ENCODE results near the gene DDX47. TPM values are rescaled to one million over a fixed set of nuclear protein-coding genes. Genes with fewer than 3 reads are reported as not detected.

Gene DDX47
- total RNA-seq, 2 experiments from 2014 or later, result 54.5 to 59.0 TPM

- peak overlapping the region; percentile 69 for H3K4me3 Mint-ChIP-seq
- H3K36me3 Mint-ChIP-seq (ENCODE audit: low read depth), result peaks cover 5% of the 10 kb centered on the region
- no peaks in the 10 kb centered on the region for H3K9me3 Mint-ChIP-seq
- DNase-seq, result peak; percentile 67
- H3K27me3 Mint-ChIP-seq, result no peaks in the 10 kb centered on the region
- H3K4me1 Mint-ChIP-seq, result peaks cover 44% of the 10 kb centered on the region
- POLR2A ChIA-PET, result interaction anchor here (0.6 to 1.2 kb wide), 2 partner anchors 14 to 44 kb away, joined by 3 read pairs; no protein-coding TSS in a partner anchor
- CTCF ChIA-PET, result interaction anchor here (0.8 to 1.6 kb wide), 7 partner anchors 13 to 315 kb away, joined by 3 to 6 read pairs (median 3); partner anchors contain the start of gene DDX47
- H3K27ac Mint-ChIP-seq, result peak overlapping the region; percentile 79
These were observed 26.2 kb upstream of the DDX47 start for GRCh38 chr12:12786706-12787601.

GRCh38 chr12:12788131-12788530 is 25.0 kb upstream of the DDX47 start:
- peaks cover 2% of the 10 kb centered on the region for H3K36me3 Mint-ChIP-seq (ENCODE audit: low read depth)
- H3K9me3 Mint-ChIP-seq, result no peaks in the 10 kb centered on the region
- peak overlapping the region; percentile 69 for H3K4me3 Mint-ChIP-seq
- POLR2A ChIA-PET, result no interaction called here
- CTCF ChIA-PET, result interaction anchor here (1.0 to 2.1 kb wide), 4 partner anchors 12 to 314 kb away, joined by 3 to 6 read pairs (median 4); partner anchors contain the start of gene DDX47
- H3K4me1 Mint-ChIP-seq, result peaks cover 44% of the 10 kb centered on the region
- no peak for DNase-seq
- no peaks in the 10 kb centered on the region for H3K27me3 Mint-ChIP-seq
- H3K27ac Mint-ChIP-seq, result peak overlapping the region; percentile 66

GRCh38 chr12:12788675-12789368 is 24.3 kb upstream of the DDX47 start:
- Mint-ChIP-seq H3K4me3 (peak overlapping the region; percentile 40), H3K27me3 (no peaks in the 10 kb centered on the region), H3K36me3 (ENCODE audit: low read depth) (peaks cover 2% of the 10 kb centered on the region), H3K9me3 (no peaks in the 10 kb centered on the region), H3K27ac (peak overlapping the region; percentile 80), H3K4me1 (peaks cover 44% of the 10 kb centered on the region)
- peak; percentile 76 for DNase-seq
- ChIA-PET CTCF (interaction anchor here (0.9 to 2.2 kb wide), 8 partner anchors 11 to 197 kb away, joined by 3 to 9 read pairs (median 4); partner anchors contain the start of gene DDX47), POLR2A (no interaction called here)

GRCh38 chr12:12790956-12791355 is 22.2 kb upstream of the DDX47 start:
- H3K4me3 Mint-ChIP-seq, result no peak overlapping the region
- DNase-seq, result no peak
- peaks cover 26% of the 10 kb centered on the region for H3K4me1 Mint-ChIP-seq
- ChIA-PET CTCF (no interaction called here), POLR2A (no interaction called here)
- H3K27me3 Mint-ChIP-seq, result no peaks in the 10 kb centered on the region
- H3K36me3 Mint-ChIP-seq (ENCODE audit: low read depth), result no peaks in the 10 kb centered on the region
- H3K9me3 Mint-ChIP-seq, result no peaks in the 10 kb centered on the region
- no peak overlapping the region for H3K27ac Mint-ChIP-seq

GRCh38 chr12:12791756-12792369 is 21.3 kb upstream of the DDX47 start:
- POLR2A ChIA-PET, result no interaction called here
- Mint-ChIP-seq H3K27me3 (no peaks in the 10 kb centered on the region), H3K4me3 (no peak overlapping the region), H3K9me3 (no peaks in the 10 kb centered on the region), H3K27ac (no peak overlapping the region), H3K4me1 (peaks cover 19% of the 10 kb centered on the region), H3K36me3 (ENCODE audit: low read depth) (no peaks in the 10 kb centered on the region)
- no peak for DNase-seq
- CTCF ChIA-PET, result interaction anchor here (1.0 to 1.1 kb wide), 3 partner anchors 11 to 160 kb away, joined by 3 read pairs; no protein-coding TSS in a partner anchor

GRCh38 chr12:12792421-12792820 is 20.7 kb upstream of the DDX47 start:
- no peak for DNase-seq
- H3K36me3 Mint-ChIP-seq (ENCODE audit: low read depth), result no peaks in the 10 kb centered on the region
- H3K4me1 Mint-ChIP-seq, result peaks cover 18% of the 10 kb centered on the region
- ChIA-PET POLR2A (no interaction called here), CTCF (interaction anchor here (0.6 to 2.9 kb wide), 4 partner anchors 12 to 202 kb away, joined by 3 to 21 read pairs (median 3); no protein-coding TSS in a partner anchor)
- no peaks in the 10 kb centered on the region for H3K9me3 Mint-ChIP-seq
- H3K4me3 Mint-ChIP-seq, result no peak overlapping the region
- H3K27me3 Mint-ChIP-seq, result no peaks in the 10 kb centered on the region
- no peak overlapping the region for H3K27ac Mint-ChIP-seq

GRCh38 chr12:12794686-12795085 is 18.5 kb upstream of the DDX47 start:
- DNase-seq, result no peak
- Mint-ChIP-seq H3K27me3 (no peaks in the 10 kb centered on the region), H3K36me3 (ENCODE audit: low read depth) (no peaks in the 10 kb centered on the region), H3K4me1 (peaks cover 8% of the 10 kb centered on the region), H3K27ac (no peak overlapping the region), H3K9me3 (peaks cover 4% of the 10 kb centered on the region), H3K4me3 (no peak overlapping the region)
- POLR2A ChIA-PET, result no interaction called here
- CTCF ChIA-PET, result interaction anchor here (2.9 kb wide), 1 partner anchor 10 kb away, joined by 21 read pairs; no protein-coding TSS in a partner anchor

GRCh38 chr12:12796171-12796570 is 17.0 kb upstream of the DDX47 start:
- Mint-ChIP-seq H3K4me1 (peaks cover 12% of the 10 kb centered on the region), H3K9me3 (peaks cover 4% of the 10 kb centered on the region), H3K36me3 (ENCODE audit: low read depth) (no peaks in the 10 kb centered on the region), H3K4me3 (no peak overlapping the region), H3K27me3 (no peaks in the 10 kb centered on the region), H3K27ac (no peak overlapping the region)
- POLR2A ChIA-PET, result no interaction called here
- DNase-seq, result no peak
- CTCF ChIA-PET, result interaction anchor here (0.6 to 0.9 kb wide), 2 partner anchors 440 to 1657 kb away, joined by 4 to 6 read pairs; no protein-coding TSS in a partner anchor

- CTCF ChIA-PET, result no interaction called here
- Mint-ChIP-seq H3K27me3 (no peaks in the 10 kb centered on the region), H3K36me3 (ENCODE audit: low read depth) (peaks cover under 1% of the 10 kb centered on the region), H3K27ac (no peak overlapping the region), H3K9me3 (peaks cover 4% of the 10 kb centered on the region), H3K4me1 (peaks cover 17% of the 10 kb centered on the region), H3K4me3 (no peak overlapping the region)
- POLR2A ChIA-PET, result no interaction called here
- no peak for DNase-seq
These were observed 16.0 kb upstream of the DDX47 start for GRCh38 chr12:12796928-12797793.

- DNase-seq, result no peak
- H3K4me1 Mint-ChIP-seq, result peaks cover 23% of the 10 kb centered on the region
- peaks cover 4% of the 10 kb centered on the region for H3K9me3 Mint-ChIP-seq
- no peak overlapping the region for H3K27ac Mint-ChIP-seq
- POLR2A ChIA-PET, result no interaction called here
- CTCF ChIA-PET, result no interaction called here
- H3K27me3 Mint-ChIP-seq, result no peaks in the 10 kb centered on the region
- H3K36me3 Mint-ChIP-seq (ENCODE audit: low read depth), result peaks cover 3% of the 10 kb centered on the region
- no peak overlapping the region for H3K4me3 Mint-ChIP-seq
These were observed 15.4 kb upstream of the DDX47 start for GRCh38 chr12:12797794-12798152.

- DNase-seq, result no peak
- no peaks in the 10 kb centered on the region for H3K27me3 Mint-ChIP-seq
- CTCF ChIA-PET, result no interaction called here
- peaks cover 3% of the 10 kb centered on the region for H3K36me3 Mint-ChIP-seq (ENCODE audit: low read depth)
- peaks cover 4% of the 10 kb centered on the region for H3K9me3 Mint-ChIP-seq
- H3K27ac Mint-ChIP-seq, result no peak overlapping the region
- peaks cover 30% of the 10 kb centered on the region for H3K4me1 Mint-ChIP-seq
- H3K4me3 Mint-ChIP-seq, result no peak overlapping the region
- POLR2A ChIA-PET, result no interaction called here
These were observed 14.7 kb upstream of the DDX47 start for GRCh38 chr12:12798480-12798879.
